Measurements from ENCODE around the gene AMTN. TPM values are rescaled to one million over a fixed set of nuclear protein-coding genes. Genes with fewer than 3 reads are reported as not detected.

The AMTN gene
- total RNA-seq, 2 donors from 2014 or later, result not detected

- no peak overlapping the region for H3K4me3 ChIP-seq
- DNase-seq (ENCODE audit: low spot score) (no peak), ATAC-seq (ENCODE audit: insufficient number of reproducible peaks, low FRiP score, low read depth) (no peak)
- H3K36me3 ChIP-seq, result no peaks in the 10 kb centered on the region
- no peaks in the 10 kb centered on the region for H3K27me3 ChIP-seq (replicated peaks; ENCODE audit: insufficient read depth)
- TF ChIP-seq, protein P1, sequence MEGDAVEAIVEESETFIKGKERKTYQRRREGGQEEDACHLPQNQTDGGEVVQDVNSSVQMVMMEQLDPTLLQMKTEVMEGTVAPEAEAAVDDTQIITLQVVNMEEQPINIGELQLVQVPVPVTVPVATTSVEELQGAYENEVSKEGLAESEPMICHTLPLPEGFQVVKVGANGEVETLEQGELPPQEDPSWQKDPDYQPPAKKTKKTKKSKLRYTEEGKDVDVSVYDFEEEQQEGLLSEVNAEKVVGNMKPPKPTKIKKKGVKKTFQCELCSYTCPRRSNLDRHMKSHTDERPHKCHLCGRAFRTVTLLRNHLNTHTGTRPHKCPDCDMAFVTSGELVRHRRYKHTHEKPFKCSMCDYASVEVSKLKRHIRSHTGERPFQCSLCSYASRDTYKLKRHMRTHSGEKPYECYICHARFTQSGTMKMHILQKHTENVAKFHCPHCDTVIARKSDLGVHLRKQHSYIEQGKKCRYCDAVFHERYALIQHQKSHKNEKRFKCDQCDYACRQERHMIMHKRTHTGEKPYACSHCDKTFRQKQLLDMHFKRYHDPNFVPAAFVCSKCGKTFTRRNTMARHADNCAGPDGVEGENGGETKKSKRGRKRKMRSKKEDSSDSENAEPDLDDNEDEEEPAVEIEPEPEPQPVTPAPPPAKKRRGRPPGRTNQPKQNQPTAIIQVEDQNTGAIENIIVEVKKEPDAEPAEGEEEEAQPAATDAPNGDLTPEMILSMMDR (IDR thresholded peaks at IDR 0.05), result no peak
- no peaks in the 10 kb centered on the region for H3K9me3 ChIP-seq
- no peak overlapping the region for H3K27ac ChIP-seq
- H3K4me1 ChIP-seq (ENCODE audit: control insufficient read depth in 1 of 2, low read depth in 2 of 2), result no peaks in the 10 kb centered on the region
These were observed 347 bp downstream of the AMTN start for GRCh38 chr4:70518716-70519115.

- DNase-seq (ENCODE audit: low spot score) (no peak), ATAC-seq (ENCODE audit: insufficient number of reproducible peaks, low FRiP score, low read depth) (no peak)
- TF ChIP-seq, protein P1 (IDR thresholded peaks at IDR 0.05), result no peak
These were observed 4.3 kb downstream of the AMTN start for GRCh38 chr4:70522626-70523025.

GRCh38 chr4:70530997-70531396 lies 12.6 kb downstream of the AMTN start:
- no peaks in the 10 kb centered on the region for H3K4me1 ChIP-seq (ENCODE audit: control insufficient read depth in 1 of 2, low read depth in 2 of 2)
- no peak overlapping the region for H3K4me3 ChIP-seq
- no peak for ATAC-seq (ENCODE audit: insufficient number of reproducible peaks, low FRiP score, low read depth)
- no peaks in the 10 kb centered on the region for H3K9me3 ChIP-seq
- TF ChIP-seq, protein P1 (IDR thresholded peaks at IDR 0.05), result no peak
- H3K27me3 ChIP-seq (replicated peaks; ENCODE audit: insufficient read depth), result no peaks in the 10 kb centered on the region
- no peak overlapping the region for H3K27ac ChIP-seq
- DNase-seq (ENCODE audit: low spot score), result no peak
- no peaks in the 10 kb centered on the region for H3K36me3 ChIP-seq

More at GRCh38 chr4:70522626-70523025, 4.3 kb downstream of the AMTN start:
- Histone ChIP-seq H3K27ac (no peak overlapping the region), H3K27me3 (replicated peaks; ENCODE audit: insufficient read depth) (no peaks in the 10 kb centered on the region), H3K9me3 (no peaks in the 10 kb centered on the region), H3K36me3 (no peaks in the 10 kb centered on the region), H3K4me1 (ENCODE audit: control insufficient read depth in 1 of 2, low read depth in 2 of 2) (no peaks in the 10 kb centered on the region), H3K4me3 (no peak overlapping the region)

GRCh38 chr4:70531981-70532380 lies 13.6 kb downstream of the AMTN start:
- Histone ChIP-seq H3K9me3 (no peaks in the 10 kb centered on the region), H3K36me3 (no peaks in the 10 kb centered on the region), H3K4me3 (no peak overlapping the region), H3K4me1 (ENCODE audit: control insufficient read depth in 1 of 2, low read depth in 2 of 2) (no peaks in the 10 kb centered on the region), H3K27ac (no peak overlapping the region), H3K27me3 (replicated peaks; ENCODE audit: insufficient read depth) (no peaks in the 10 kb centered on the region)
- DNase-seq (ENCODE audit: low spot score), result no peak
- ATAC-seq (ENCODE audit: insufficient number of reproducible peaks, low FRiP score, low read depth), result no peak
- TF ChIP-seq, protein P1 (IDR thresholded peaks at IDR 0.05), result no peak

DNA sequence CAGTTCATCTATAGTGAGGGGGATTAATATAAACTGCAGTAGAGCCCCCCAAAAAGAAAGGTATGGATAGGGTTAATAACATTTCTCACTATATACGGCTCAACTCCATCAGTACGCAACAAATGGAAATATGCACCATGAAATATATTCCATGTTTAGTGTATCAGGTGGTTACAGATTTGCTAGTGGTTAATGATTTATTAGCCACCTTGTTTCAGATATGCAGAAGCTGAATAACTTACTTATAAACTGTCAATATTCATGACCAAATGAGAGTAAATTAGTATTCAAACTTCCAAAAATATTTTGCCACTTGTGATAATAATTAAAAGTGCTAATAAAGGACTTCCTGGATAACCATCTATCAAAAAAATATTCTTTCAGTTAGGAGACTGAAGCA lies 14.8 kb downstream of the AMTN start:
- Histone ChIP-seq H3K4me3 (no peak overlapping the region), H3K4me1 (ENCODE audit: control insufficient read depth in 1 of 2, low read depth in 2 of 2) (no peaks in the 10 kb centered on the region), H3K9me3 (no peaks in the 10 kb centered on the region), H3K36me3 (no peaks in the 10 kb centered on the region), H3K27ac (no peak overlapping the region), H3K27me3 (replicated peaks; ENCODE audit: insufficient read depth) (no peaks in the 10 kb centered on the region)
- ATAC-seq (ENCODE audit: insufficient number of reproducible peaks, low FRiP score, low read depth) (no peak), DNase-seq (ENCODE audit: low spot score) (no peak)
- TF ChIP-seq, protein P1 (IDR thresholded peaks at IDR 0.05), result no peak

Data from thoracic aorta (tissue), 2 donors.